Vagina (tissue), 2 donors: ENCODE data around the gene COPS6.

ENCODE experiments used
- POLR2AphosphoS5 ChIP-seq, 2 donors: sonication (generic); formaldehyde crosslinking; IDR thresholded peaks; one replicate each; pipeline ENCODE4 v1.9.0; 2017; ENCODE audit warnings: antibody characterized with exemption in 2 of 2, mild to moderate bottlenecking in 2 of 2, low read depth in 1 of 2; ENCODE audit not compliant: insufficient read depth in 1 of 2
- TF ChIP-seq, protein P1 (sequence below), 3 experiments: fragments of 450-650 bp in 2 of 3; fragments of 200-600 bp in 1 of 3; sonication (generic) in 1 of 3; IDR thresholded peaks; one replicate each; pipeline ENCODE4 v1.5.1; 2017 to 2019; ENCODE audit warnings: antibody characterized with exemption in 3 of 3, mild to moderate bottlenecking in 2 of 3, moderate library complexity in 2 of 3

DNA sequence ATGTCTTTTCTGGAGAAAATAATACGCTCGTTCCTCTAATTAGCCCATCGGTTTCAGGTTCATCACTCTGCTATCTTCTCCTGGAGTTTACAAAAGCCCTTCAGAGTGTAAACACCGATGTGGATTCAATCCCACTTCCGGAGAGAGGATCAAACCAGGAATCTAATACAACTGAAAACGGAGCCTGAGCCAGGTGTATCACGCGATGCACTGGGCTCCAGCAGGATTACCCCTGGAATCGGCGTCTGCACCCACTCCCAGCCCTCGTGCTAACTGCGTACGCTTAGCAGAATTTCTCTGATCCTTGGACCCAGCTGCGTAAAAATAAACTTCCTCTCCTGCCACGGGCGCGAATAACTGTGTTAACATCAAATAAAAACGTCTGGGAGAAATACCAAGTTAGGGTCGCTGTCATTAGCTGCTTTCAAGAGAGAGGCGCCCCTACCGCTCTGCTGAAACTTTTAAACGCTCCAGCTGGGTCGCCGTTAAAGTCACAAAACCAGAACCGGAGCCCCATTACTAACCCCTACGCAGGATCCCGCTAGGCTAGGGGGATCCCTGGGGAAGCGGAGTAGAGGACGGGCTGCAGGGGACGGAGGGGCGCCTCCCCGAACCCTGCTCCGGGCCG lies 7.7 kb upstream of the COPS6 start:
- TF ChIP-seq POLR2AphosphoS5 (IDR thresholded peaks at IDR 0.05; ENCODE audit: insufficient read depth in 1 of 2, low read depth in 1 of 2), result no peak
- TF ChIP-seq, protein P1, sequence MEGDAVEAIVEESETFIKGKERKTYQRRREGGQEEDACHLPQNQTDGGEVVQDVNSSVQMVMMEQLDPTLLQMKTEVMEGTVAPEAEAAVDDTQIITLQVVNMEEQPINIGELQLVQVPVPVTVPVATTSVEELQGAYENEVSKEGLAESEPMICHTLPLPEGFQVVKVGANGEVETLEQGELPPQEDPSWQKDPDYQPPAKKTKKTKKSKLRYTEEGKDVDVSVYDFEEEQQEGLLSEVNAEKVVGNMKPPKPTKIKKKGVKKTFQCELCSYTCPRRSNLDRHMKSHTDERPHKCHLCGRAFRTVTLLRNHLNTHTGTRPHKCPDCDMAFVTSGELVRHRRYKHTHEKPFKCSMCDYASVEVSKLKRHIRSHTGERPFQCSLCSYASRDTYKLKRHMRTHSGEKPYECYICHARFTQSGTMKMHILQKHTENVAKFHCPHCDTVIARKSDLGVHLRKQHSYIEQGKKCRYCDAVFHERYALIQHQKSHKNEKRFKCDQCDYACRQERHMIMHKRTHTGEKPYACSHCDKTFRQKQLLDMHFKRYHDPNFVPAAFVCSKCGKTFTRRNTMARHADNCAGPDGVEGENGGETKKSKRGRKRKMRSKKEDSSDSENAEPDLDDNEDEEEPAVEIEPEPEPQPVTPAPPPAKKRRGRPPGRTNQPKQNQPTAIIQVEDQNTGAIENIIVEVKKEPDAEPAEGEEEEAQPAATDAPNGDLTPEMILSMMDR (IDR thresholded peaks at IDR 0.05), result no peak
